ENCODE results near the gene DCX.
"Not testable (repeated sequence)": the region's sequence is repeated elsewhere in the genome, so short reads cannot be mapped to it uniquely, and the experiment has no call there.

DCX gene

DNA sequence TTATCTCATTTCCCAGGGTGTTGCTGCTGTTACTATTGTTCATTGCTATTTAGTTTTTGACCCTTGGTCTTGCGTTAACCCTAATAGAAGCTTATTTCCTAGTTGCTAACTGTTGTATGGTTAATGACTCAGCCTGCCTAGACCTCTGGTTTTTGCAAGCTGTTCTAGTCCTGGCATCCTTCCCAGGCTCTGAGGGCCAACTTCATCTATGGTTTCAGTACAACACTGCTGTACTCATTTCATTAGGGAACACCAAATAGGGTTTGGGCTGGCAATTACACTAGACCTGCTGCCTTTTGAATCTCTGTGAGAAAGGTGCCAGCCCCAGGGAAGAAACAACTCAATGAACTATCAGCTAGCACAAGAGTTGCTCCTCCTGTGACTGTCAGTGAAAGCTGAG is 59.6 kb downstream of the DCX start:
- TF ChIP-seq, protein P1, sequence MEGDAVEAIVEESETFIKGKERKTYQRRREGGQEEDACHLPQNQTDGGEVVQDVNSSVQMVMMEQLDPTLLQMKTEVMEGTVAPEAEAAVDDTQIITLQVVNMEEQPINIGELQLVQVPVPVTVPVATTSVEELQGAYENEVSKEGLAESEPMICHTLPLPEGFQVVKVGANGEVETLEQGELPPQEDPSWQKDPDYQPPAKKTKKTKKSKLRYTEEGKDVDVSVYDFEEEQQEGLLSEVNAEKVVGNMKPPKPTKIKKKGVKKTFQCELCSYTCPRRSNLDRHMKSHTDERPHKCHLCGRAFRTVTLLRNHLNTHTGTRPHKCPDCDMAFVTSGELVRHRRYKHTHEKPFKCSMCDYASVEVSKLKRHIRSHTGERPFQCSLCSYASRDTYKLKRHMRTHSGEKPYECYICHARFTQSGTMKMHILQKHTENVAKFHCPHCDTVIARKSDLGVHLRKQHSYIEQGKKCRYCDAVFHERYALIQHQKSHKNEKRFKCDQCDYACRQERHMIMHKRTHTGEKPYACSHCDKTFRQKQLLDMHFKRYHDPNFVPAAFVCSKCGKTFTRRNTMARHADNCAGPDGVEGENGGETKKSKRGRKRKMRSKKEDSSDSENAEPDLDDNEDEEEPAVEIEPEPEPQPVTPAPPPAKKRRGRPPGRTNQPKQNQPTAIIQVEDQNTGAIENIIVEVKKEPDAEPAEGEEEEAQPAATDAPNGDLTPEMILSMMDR (IDR thresholded peaks at IDR 0.05; ENCODE audit: borderline replicate concordance, extremely low read depth, low read length, poor library complexity, severe bottlenecking) = no peak
- no peak for TF ChIP-seq EZH2 (IDR thresholded peaks at IDR 0.05; ENCODE audit: borderline replicate concordance, low read depth, low read length, severe bottlenecking)
- DNase-seq (no peak), ATAC-seq (ENCODE audit: insufficient read depth, low read depth) (no peak)
- Histone ChIP-seq H3K4me1 (ENCODE audit: insufficient read depth, low read length) (no peaks in the 10 kb centered on the region), H4K20me1 (ENCODE audit: insufficient read depth, low read length) (no peaks in the 10 kb centered on the region), H3K27ac (ENCODE audit: low read length) (no peak overlapping the region), H3K9me3 (ENCODE audit: insufficient read depth, low read length, severe bottlenecking) (no peaks in the 10 kb centered on the region), H2AFZ (ENCODE audit: low read depth, low read length) (no peak overlapping the region), H3K36me3 (ENCODE audit: insufficient read depth, low read length) (no peaks in the 10 kb centered on the region), H3K9ac (ENCODE audit: low read depth, low read length) (no peak overlapping the region), H3K4me2 (ENCODE audit: insufficient read depth, low read length) (no peak overlapping the region), H3K27me3 (ENCODE audit: insufficient read depth, low read length, poor library complexity) (no peaks in the 10 kb centered on the region), H3K79me2 (ENCODE audit: insufficient read depth, low read length) (no peaks in the 10 kb centered on the region), H3K4me3 (ENCODE audit: low read depth in 1 of 2, low read length in 2 of 2) (no peak overlapping the region)

DNA sequence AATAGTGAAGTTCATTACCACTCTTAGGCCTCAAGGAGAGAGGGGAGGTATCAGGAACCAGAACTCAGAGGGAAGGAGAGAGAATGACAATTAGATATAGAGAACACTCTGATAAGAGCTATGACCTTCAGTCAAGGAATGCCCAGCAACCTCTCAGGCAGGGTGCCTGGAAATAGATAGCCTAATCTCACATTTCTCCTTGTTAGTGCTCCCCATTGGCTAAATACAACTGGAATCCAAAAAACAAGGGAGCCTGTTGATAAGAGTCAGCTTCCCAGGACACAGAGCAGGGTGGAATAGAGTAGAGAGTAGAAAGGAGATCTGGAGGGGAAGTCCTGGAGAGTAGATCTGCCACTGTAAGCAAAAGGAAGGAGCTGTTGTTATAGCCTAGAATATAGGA is 62.1 kb downstream of the DCX start:
- H2AFZ ChIP-seq (ENCODE audit: low read depth, low read length) = no peak overlapping the region
- ATAC-seq (ENCODE audit: insufficient read depth, low read depth) = no peak
- DNase-seq = no peak
- no peaks in the 10 kb centered on the region for H4K20me1 ChIP-seq (ENCODE audit: insufficient read depth, low read length)
- no peaks in the 10 kb centered on the region for H3K79me2 ChIP-seq (ENCODE audit: insufficient read depth, low read length)
- no peak overlapping the region for H3K9ac ChIP-seq (ENCODE audit: low read depth, low read length)
- no peaks in the 10 kb centered on the region for H3K27me3 ChIP-seq (ENCODE audit: insufficient read depth, low read length, poor library complexity)
- H3K4me3 ChIP-seq (ENCODE audit: low read depth in 1 of 2, low read length in 2 of 2) = no peak overlapping the region
- no peaks in the 10 kb centered on the region for H3K9me3 ChIP-seq (ENCODE audit: insufficient read depth, low read length, severe bottlenecking)
- H3K27ac ChIP-seq (ENCODE audit: low read length) = no peak overlapping the region
- no peaks in the 10 kb centered on the region for H3K36me3 ChIP-seq (ENCODE audit: insufficient read depth, low read length)
- TF ChIP-seq, protein P1 (IDR thresholded peaks at IDR 0.05; ENCODE audit: borderline replicate concordance, extremely low read depth, low read length, poor library complexity, severe bottlenecking) = no peak
- TF ChIP-seq EZH2 (IDR thresholded peaks at IDR 0.05; ENCODE audit: borderline replicate concordance, low read depth, low read length, severe bottlenecking) = no peak
- H3K4me2 ChIP-seq (ENCODE audit: insufficient read depth, low read length) = no peak overlapping the region
- H3K4me1 ChIP-seq (ENCODE audit: insufficient read depth, low read length) = no peaks in the 10 kb centered on the region

DNA sequence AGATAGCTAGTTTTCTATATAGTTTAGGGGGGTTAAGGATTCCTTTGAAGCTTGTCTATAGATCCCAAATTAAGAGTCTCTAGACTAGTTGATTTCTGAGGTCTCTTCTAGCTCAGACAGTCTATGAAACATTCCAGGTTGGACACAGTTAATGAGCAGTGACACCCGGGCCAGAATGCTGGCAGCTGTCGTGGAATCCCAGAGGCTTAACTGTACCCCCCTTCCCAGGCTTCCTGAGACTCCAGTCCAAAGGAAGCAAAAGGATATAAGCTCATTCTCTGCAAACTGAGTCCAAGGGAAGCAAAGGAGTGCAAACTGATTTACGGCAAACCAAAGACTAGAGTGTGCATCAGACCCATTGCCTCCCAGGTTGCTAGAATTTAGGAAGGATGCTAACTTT is 62.9 kb downstream of the DCX start:
- H3K27ac ChIP-seq (ENCODE audit: low read length) = no peak overlapping the region
- no peak overlapping the region for H3K4me3 ChIP-seq (ENCODE audit: low read depth in 1 of 2, low read length in 2 of 2)
- H3K79me2 ChIP-seq (ENCODE audit: insufficient read depth, low read length) = no peaks in the 10 kb centered on the region
- no peak overlapping the region for H2AFZ ChIP-seq (ENCODE audit: low read depth, low read length)
- no peaks in the 10 kb centered on the region for H3K4me1 ChIP-seq (ENCODE audit: insufficient read depth, low read length)
- no peak overlapping the region for H3K9ac ChIP-seq (ENCODE audit: low read depth, low read length)
- H4K20me1 ChIP-seq (ENCODE audit: insufficient read depth, low read length) = no peaks in the 10 kb centered on the region
- no peak for DNase-seq
- ATAC-seq (ENCODE audit: insufficient read depth, low read depth) = no peak
- no peak overlapping the region for H3K4me2 ChIP-seq (ENCODE audit: insufficient read depth, low read length)
- TF ChIP-seq, protein P1 (IDR thresholded peaks at IDR 0.05; ENCODE audit: borderline replicate concordance, extremely low read depth, low read length, poor library complexity, severe bottlenecking) = no peak
- no peak for TF ChIP-seq EZH2 (IDR thresholded peaks at IDR 0.05; ENCODE audit: borderline replicate concordance, low read depth, low read length, severe bottlenecking)
- no peaks in the 10 kb centered on the region for H3K9me3 ChIP-seq (ENCODE audit: insufficient read depth, low read length, severe bottlenecking)
- H3K27me3 ChIP-seq (ENCODE audit: insufficient read depth, low read length, poor library complexity) = no peaks in the 10 kb centered on the region
- H3K36me3 ChIP-seq (ENCODE audit: insufficient read depth, low read length) = no peaks in the 10 kb centered on the region

DNA sequence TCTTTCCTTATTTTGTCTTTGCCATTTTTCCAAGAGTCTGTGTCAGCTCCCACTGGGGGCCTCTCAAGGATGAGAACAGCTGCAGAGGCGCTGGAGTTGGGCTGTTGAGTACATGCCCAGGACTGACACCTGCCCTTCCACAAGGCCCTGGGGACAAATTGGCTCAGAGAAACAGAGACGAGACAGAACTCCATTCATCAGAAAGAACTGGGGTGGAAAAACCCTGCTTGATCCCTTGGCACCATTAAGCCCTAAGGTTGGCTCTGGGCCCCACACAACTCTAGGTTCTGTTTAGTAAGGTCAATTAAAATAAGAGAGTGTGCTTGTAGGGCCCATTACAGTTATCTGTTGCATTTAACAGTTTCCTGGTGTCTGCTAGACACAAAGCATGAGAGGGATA is 63.6 kb downstream of the DCX start:
- DNase-seq = no peak
- no peak for ATAC-seq (ENCODE audit: insufficient read depth, low read depth)
- Histone ChIP-seq H3K4me3 (ENCODE audit: low read depth in 1 of 2, low read length in 2 of 2) (no peak overlapping the region), H3K27me3 (ENCODE audit: insufficient read depth, low read length, poor library complexity) (no peaks in the 10 kb centered on the region), H3K27ac (ENCODE audit: low read length) (no peak overlapping the region), H2AFZ (ENCODE audit: low read depth, low read length) (no peak overlapping the region), H4K20me1 (ENCODE audit: insufficient read depth, low read length) (no peaks in the 10 kb centered on the region), H3K4me1 (ENCODE audit: insufficient read depth, low read length) (no peaks in the 10 kb centered on the region), H3K9ac (ENCODE audit: low read depth, low read length) (no peak overlapping the region), H3K9me3 (ENCODE audit: insufficient read depth, low read length, severe bottlenecking) (no peaks in the 10 kb centered on the region), H3K79me2 (ENCODE audit: insufficient read depth, low read length) (no peaks in the 10 kb centered on the region), H3K36me3 (ENCODE audit: insufficient read depth, low read length) (no peaks in the 10 kb centered on the region), H3K4me2 (ENCODE audit: insufficient read depth, low read length) (no peak overlapping the region)
- no peak for TF ChIP-seq EZH2 (IDR thresholded peaks at IDR 0.05; ENCODE audit: borderline replicate concordance, low read depth, low read length, severe bottlenecking)
- TF ChIP-seq, protein P1 (IDR thresholded peaks at IDR 0.05; ENCODE audit: borderline replicate concordance, extremely low read depth, low read length, poor library complexity, severe bottlenecking) = no peak

DNA sequence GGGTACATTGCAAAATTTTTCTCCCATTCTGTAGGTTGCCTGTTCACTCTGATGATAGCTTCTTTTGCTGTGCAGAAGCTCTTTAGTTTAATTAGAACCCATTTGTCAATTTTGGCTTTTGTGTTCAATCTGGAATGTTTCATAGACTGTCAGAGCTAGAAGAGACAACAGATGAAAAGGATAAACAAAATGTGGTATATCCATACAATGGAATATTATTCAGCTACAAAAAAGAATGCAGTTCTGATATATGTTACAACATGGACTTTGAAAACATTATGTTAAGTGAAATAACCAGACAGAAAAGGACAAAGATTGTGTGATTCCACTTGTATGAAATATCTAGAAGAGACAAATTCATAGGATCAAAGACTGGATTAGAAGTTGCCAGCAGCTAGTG is 65.8 kb downstream of the DCX start:
- ATAC-seq (ENCODE audit: insufficient read depth, low read depth); H3K27me3 ChIP-seq (ENCODE audit: insufficient read depth, low read length, poor library complexity); H3K4me2 ChIP-seq (ENCODE audit: insufficient read depth, low read length); H3K36me3 ChIP-seq (ENCODE audit: insufficient read depth, low read length); H4K20me1 ChIP-seq (ENCODE audit: insufficient read depth, low read length); H3K9ac ChIP-seq (ENCODE audit: low read depth, low read length); H3K4me1 ChIP-seq (ENCODE audit: insufficient read depth, low read length); H3K27ac ChIP-seq (ENCODE audit: low read length); DNase-seq; H2AFZ ChIP-seq (ENCODE audit: low read depth, low read length); H3K4me3 ChIP-seq (ENCODE audit: low read depth in 1 of 2, low read length in 2 of 2); H3K79me2 ChIP-seq (ENCODE audit: insufficient read depth, low read length); H3K9me3 ChIP-seq (ENCODE audit: insufficient read depth, low read length, severe bottlenecking): not testable (repeated sequence)
